ENCODE data around the gene INPP1.
"Not testable (repeated sequence)": the region's sequence is repeated elsewhere in the genome, so short reads cannot be mapped to it uniquely, and the experiment has no call there.

The INPP1 gene

DNA sequence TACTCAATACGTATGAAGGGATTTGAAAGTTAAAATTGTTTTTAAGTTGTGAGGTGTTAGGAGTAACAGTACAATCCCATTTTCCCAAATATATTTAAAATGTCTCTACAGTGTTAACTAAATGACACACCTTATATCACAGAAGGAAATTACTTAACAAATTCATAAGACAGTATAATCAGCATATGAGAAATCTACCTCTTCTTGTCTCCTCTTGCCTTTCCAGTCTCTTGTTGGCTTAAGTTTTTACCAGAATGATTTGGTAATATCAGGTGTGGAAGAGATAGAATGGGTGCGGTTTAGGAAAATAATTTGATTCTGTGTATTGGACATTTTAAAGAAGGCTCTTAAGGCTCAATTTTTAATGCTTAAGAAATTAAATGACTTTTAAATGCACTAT lies 9.5 kb upstream of the INPP1 start:
- DNase-seq (ENCODE audit: low read depth in 3 of 3): no peak

DNA sequence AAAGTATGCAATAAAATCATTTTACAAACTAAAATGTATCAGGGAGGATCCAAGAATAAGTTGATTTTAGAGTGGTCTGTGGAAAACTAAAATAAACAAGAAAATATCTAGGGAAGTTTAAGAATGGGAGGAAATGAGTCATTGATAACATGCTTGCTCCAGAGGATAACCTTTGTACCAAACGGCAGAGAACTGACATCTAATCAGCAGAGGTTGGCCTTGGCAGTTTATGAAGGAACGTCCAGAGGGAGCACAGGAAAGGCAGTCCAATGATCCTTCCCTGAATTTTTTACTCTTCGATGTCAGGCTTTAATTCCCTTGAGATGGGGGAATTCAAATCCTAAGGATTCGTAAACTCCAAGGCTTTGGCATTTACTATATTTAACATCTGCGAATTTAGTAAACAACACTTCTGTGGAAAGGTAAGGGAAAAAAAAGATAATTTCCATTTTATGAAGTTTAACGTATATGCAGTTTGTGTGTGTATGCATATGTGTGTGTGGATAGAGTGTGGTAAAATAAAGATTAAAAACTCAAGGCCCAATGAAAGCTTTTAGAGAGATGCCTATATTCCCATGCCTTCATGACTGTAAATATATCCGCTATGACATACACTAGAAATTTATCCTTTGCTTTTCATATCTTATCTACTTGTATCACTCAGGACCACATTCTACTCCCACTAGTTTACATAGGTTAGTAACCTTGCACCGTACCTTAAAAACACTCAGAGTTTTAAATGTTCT lies 8.7 kb upstream of the INPP1 start:
- no peak for DNase-seq (ENCODE audit: low read depth in 3 of 3)

DNA sequence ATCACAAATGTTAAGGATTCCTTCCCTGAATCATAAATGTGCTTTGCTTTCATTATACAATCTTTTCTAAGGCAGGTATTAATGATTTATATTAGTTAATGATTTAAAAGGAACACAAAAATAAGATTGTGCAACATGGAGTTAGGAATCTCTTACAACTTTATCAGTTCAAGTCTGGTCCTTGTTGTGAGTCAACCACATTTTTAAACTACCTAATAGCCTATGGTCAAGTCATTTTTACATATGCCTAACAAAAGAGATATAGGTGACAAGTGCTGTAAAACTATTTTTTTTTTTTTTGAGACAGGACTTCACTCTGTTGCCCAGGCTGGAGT lies 8.2 kb upstream of the INPP1 start:
- no peak for DNase-seq (ENCODE audit: low read depth in 3 of 3)

DNA sequence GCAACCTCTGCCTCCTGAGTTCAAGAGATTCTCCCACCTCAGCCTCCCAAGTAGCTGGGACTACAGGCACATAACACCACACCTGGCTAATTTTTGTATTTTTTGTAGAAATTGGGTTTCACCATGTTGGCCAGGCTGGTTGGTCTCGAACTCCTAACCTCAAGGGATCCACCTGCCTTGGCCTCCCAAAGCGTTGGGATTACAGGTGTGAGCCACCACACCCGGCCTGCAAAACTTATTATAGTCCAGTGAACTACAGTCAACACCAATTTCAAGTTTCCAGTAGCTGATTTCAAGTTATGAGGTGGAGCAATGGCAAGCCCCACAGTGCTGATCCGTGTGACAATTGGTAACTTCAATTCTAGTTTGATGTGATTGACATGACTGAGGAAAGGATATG lies 7.8 kb upstream of the INPP1 start:
- DNase-seq (ENCODE audit: low read depth in 3 of 3): not testable (repeated sequence)

DNA sequence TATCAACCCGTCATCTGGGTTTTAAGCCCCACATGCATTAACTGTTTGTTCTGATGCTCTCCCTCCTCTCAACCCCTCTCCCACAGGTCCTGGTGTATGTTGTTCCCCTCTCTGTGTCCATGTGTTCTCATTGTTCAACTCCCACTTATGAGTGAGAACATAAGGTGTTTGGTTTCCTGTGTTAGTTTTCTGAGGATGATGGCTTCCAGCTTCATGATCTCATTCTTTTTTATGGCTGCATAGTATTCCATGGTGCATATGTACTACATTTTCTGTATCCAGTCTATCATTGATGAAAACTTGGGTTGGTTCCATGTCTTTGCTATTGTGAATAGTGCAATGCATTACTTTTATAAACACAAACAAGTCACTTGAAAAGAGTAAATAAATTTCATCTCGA lies 7.0 kb upstream of the INPP1 start:
- DNase-seq (ENCODE audit: low read depth in 3 of 3): no peak

DNA sequence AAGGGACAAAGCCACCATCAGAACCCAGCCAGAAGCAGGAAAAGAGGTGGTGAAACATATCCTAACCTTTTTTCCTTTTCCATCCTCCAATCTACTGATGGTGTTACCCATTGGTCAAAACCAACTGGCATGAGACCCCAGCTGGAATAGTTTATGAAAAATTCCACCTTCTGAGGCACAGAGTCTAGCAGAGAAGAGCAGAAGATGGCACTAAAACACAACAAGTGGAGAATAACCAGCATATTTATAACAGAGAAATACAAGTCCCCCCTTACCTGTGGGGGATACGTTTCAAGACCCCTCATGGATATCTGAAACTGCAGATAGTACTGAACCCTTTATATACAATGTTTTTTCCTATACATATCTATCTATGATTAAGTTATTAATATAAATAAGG lies 4.9 kb upstream of the INPP1 start:
- DNase-seq (ENCODE audit: low read depth in 3 of 3): no peak

DNA sequence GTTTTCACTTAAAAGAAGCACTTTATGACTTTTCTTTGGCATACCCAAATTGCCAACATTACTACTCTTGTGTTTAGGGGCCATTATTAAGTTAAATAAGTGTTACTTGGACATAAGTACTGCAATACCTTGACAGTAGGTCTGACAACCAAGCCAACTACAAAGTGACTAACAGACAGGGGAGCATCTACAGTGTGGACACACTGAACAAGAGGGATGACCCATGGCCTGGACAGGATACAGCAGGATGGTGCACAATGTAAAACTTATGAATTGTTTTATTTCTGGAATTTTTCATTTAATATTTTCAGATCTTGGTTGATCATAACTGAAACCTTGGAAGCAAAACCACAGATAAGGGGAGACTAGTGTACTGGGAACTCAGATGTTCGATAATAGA lies 4.0 kb upstream of the INPP1 start:
- DNase-seq (ENCODE audit: low read depth in 3 of 3): no peak

DNA sequence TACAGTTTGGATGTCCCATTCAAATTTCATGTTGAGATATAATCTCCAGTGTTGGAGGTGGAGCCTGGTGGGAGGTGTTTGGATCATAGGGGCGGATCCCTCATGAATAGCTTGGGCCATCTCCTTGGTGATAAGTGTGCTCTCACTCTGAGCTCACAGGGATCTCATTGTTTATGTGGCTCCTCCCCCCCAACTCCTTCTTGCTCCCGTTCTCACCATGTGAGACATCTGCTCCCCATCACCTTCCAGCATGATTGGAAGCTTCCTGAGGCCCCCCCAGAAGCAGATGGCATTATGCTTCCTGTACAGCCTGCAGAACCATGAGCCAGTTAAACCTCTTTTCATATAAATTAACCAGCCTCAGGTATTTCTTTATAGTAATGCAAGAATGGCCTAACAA lies 3.0 kb upstream of the INPP1 start:
- DNase-seq (ENCODE audit: low read depth in 3 of 3): no peak

DNA sequence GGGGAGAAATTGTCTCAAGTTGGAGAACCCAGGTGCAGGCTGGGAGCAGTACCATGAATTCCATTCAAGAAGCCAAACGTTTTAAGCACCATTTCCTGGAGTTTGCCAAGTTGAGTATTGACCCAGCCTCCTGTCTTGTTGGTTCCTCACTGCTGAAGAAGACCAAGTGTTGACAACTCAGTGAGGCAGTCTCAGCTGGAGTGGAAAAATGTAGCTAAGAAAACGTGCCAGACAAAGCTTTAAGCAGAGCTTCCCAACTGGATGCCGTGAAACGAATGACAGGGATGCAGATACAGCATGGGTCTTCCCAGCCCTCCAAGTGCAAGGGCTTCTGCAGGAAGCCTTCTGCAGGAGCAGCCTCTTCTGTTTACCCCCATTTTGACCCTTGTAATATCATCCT lies 778 bp upstream of the INPP1 start:
- no peak for DNase-seq (ENCODE audit: low read depth in 3 of 3)

DNA sequence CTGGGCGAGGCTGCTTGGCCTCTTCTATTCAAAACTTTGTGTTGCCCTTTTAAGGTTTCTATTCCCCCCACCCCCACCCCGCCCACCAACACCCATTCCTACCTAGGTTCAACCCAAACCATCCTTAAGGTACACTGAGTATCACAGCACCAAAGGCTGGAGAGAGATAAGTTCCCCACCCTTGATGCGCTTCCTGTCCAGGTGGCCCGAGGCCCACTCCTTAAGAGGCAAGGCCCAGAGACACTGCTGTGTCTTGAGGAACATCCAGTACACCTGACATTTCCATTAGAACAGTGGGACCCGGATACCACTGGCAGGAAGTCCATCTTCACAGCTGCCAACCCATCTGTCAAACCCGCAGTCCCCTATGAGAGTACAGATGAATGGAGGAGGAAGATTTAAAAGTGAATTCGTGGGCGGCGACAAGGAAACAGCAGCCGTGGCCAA lies 277 bp upstream of the INPP1 start:
- no peak for DNase-seq (ENCODE audit: low read depth in 3 of 3)

DNA sequence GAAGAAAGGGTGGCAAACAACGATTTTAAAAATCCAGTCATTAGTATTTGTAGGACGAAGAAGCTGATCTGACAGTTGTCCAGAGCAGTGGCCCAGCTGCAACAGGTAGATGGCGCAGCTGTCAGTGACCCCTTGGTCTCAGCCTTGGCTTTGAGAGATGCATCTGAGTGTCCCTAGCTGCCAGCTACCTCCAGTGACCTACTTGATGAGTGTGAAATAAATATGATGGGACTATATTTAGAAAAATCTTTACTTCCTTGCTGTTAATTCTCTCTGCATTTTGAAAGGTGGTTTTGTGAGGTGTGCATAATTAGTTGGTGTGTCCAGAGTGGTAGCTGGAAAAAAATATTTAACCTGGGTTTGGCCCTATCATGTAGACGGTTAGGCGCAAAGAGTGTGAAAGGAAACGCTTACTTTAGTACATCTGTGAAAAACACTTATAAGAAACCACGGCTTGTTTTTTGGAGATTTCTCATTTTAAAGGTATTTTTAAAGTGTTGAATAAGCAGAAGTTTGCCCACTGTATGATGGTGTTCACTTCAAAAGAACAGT lies 963 bp downstream of the INPP1 start:
- no peak for DNase-seq (ENCODE audit: low read depth in 3 of 3)

DNA sequence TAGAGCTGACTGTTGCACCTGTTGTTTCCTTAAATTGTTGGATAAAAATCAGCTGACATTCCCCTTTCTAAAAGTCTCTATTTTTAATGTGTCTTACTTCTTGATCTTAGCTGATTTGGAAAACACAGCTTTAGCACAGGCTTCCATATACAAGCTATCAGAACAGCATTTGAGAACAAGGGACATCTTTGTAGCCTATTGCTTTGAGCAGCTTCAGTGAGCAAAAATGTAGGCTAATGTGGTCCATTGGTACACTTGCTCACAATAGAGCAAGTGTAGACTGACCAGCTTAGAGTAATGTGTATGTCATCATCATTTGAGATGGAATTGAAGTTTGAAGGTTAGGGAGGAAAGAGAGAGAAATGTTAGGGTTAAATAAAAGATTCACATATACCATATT lies 7.0 kb downstream of the INPP1 start:
- no peak for DNase-seq (ENCODE audit: low read depth in 3 of 3)

DNA sequence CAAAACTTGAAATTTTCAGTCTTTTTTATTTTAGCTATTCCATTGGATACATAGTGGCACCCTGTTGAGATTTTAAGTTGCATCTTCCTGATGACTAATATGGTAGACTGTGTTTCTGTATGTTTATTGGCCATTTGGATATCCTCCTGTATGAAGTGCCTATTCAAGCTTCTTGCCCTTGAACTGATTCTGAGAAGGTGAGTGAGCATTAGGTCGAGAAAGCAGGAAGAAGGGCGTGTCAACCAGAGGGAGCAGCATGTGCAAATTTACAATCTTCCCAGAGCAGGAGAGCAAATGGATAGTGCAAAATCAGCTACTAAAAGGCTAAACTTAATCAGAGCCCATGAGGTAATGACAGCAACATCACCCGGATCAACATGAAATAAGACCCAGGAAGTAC lies 8.6 kb downstream of the INPP1 start:
- no peak for DNase-seq (ENCODE audit: low read depth in 3 of 3)

DNA sequence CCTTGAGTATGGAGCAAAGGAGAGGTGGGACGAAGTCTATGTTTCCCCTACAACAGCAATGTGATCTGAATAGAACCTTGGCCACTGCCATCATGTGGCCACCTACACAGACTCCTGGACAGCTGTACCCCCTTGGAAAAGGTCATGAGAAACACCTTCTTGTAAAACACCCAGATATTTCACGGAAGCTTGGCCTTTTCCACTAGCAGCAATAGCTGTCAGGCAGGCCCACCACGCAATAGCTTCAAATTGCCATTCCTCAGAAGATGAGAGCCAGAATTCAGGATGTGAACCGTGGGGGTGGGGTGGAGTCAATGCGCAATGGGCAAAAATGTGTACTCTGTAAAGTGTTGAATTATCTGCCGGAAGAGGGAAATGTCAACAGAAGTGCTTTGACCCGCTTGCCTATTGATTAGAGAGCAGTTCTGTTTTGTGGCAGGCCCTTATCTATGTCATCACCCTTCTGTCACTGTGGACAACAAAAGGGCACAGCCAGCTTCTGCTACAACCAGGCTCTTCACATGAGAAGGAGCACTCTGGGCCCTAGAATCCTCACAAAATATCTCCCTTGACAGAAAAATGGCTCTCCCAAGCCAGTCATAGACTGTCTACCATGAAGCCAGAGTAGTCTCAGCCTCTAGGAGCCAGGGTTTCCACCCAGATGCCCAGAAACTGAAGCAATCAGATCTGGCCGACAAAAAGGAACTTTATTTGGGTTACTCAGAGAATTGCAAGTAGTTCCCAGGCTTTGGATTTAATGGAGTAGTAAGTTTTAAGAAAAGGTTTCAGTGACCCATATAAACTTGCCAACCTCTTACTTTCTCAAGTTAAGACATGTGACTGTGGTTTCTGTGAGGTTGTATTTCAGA lies 9.5 kb downstream of the INPP1 start:
- no peak for DNase-seq (ENCODE audit: low read depth in 3 of 3)

DNA sequence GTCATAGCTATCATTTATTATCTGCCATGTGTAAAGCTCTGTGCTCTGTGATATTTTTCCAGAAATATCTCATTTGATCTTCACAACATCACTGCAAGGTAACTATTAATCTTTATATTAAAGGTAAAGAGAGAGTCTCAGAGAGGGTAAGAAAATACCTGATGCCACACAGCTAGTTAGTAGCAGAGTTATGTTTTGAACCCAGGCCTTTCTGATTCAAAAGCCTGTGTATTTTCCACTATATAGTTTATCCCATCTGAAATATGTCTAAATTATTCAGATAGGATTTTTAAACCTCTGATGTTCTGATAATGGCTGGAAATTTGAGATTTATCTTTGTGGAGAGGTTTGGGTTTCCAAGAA lies 10.1 kb downstream of the INPP1 start:
- no peak for DNase-seq (ENCODE audit: low read depth in 3 of 3)

DNA sequence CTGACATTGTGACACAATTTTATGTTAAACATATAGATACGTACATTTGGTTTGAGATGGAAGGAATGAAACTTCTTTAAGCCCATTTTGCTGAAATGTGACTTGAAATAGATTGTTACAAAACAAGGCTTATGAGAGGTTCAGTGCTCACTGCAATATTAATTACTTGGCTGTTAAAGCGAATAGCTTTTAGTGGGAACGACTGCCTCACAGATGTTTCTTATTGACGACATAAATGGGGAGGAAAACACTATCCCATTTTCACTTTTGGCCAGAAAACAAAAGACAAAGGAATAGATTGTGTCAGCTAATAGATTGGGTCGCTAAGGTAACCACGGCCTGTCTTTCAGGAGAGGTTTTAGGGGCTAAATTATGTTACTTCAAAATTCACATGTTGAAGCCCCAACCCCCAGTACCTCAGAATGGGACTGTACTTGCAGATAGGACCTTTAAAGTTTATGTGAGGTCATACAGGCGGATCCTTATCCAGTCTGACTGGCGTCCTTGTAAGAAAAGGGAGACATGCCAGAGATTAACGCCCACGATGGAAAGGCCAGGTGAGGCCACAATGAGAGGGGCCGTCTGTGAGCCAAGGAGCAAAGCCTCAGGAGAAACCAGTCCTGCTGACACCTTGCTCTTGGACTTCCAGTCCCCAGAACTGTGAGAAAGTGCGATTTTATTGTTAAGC lies 10.8 kb downstream of the INPP1 start:
- DNase-seq (ENCODE audit: low read depth in 3 of 3): no peak

DNA sequence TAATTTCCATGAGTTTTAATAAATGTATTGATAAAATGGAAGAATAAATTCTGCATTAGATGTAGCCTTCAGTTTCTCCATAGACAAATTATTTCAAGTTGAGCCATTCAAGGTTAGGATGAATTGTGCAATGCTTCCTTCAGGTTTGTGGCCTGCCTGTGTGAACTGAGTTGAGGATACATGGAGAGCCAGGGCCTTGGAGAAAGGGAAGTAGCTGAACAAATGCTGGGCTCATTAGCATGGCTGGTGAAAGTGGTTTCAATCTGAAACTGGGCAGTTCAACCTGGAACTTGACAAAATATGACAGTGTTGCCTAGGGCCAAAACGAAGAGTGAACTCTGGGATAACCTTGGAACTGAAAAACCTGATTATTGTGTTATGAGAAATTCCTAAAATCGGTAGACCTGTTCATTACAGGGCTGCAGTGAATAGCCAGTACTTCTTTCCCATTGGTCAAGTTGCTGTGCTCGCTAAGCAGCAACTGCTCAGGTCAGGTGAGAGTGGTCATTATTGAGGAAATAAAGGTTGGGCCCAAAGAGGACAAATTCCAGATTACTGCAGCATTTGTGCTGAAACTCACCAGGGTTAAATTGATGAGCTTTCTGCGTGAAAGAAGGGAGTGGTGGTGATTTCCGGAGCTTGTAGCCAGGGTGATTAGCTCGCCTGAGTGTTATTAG lies 12.7 kb downstream of the INPP1 start:
- DNase-seq (ENCODE audit: low read depth in 3 of 3): no peak

DNA sequence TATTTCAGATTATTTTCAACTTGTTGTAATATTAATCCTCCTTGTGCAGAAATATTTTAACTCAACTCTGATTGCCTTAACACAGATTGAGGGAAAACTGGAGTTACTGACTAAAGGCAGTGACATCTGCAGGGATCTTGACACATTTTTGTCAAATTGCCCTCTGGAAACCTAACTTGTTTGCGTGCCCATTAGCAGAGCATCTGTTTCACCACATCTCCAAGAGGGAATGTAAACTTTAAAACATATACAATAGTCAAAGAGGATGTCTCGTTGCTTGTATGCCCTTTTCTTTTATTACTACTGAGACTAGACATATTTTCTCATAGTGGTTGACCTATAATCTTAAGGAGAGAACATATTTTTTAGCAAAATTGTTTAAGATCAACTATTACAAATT lies 14.2 kb downstream of the INPP1 start:
- DNase-seq (ENCODE audit: low read depth in 3 of 3): no peak

DNA sequence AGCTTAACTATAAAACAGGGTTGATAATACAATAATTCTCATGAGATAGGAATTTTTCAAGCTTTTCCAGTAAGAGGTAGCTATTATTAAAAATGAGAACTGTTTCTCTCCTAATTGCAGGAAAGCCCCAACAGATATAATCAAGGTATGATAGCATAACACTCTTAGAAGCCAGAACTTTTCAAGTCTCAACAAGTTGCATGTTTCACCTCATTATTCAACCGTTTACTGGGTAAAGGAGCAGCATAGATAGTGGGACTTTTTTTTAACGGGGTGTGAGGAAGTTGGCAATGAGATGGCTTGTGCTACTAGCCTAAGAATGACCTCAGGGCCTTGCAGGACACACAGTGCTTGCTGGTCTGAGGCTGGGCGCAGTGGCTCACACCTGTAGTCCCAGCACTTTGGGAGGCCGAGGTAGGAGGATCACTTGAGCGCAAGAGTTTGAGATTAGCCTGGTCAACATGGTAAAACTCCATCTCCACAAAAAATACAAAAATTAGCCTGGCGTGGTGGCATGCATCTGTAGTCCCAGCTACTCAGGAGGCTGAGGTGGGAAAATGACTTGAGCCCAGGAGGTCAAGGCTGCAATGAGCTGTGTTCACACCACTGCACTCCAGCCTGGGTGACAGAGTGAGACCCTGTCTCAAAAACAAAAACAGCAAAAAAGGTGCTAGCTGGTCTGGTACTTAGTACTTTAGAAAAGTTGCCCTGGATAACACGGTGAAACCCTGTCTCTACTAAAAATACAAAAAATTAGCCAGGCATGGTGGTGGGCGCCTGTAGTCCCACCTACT lies 15.5 kb downstream of the INPP1 start:
- DNase-seq (ENCODE audit: low read depth in 3 of 3): not testable (repeated sequence)

DNA sequence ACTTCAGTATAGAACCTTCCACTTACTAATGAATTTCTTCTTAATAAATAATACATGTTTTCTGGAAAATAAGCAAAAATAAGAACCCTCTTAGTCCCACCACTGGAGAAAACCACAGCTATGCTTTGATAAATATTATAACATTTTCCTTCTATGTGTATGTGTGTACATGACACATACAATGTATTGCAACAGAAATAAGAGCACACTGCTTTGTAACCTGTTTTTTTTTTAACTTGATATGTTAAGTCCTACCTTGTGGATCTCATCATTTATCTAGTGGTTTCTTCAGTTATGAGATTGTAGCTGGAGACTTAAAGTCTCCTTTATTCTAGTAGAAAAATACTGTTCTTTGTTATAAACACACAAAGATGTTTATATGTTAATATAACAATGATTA lies 17.2 kb downstream of the INPP1 start:
- DNase-seq (ENCODE audit: low read depth in 3 of 3): no peak

DNA sequence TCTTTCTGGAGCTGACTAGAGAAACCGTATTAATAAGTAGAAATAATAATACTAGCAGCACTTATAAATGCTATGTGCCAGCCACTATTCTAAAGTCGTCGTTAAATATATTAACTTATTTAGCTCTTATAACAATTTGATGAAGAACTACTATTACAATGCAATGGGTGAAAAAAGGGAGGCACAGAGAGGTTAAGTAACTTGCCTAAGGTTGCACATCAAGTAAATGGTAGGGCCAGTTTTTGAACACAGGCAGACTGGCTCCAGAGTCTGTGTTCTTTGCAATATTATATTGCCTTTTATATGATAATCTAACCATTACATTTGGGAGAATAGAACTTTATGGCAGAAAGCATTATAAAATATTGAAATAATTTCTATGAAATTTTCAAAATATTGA lies 17.6 kb downstream of the INPP1 start:
- DNase-seq (ENCODE audit: low read depth in 3 of 3): no peak
